Heart left ventricle (tissue), 13 donors: Measurements from ENCODE around the gene STPG1.

ENCODE experiments used
- POLR2A ChIP-seq, 2 donors: fragments of 450-650 bp; IDR thresholded peaks; one replicate each; pipeline ENCODE4 v1.6.1; 2017; ENCODE audit warnings: antibody characterized with exemption in 2 of 2, mild to moderate bottlenecking in 2 of 2, moderate library complexity in 2 of 2
- TF ChIP-seq, protein P1 (sequence below), 12 donors: fragments of 200-600 bp; sonication (generic) in 4 of 12; IDR thresholded peaks; one replicate each; pipeline versions ENCODE4 v1.5.0 to v1.8.0; 2018 to 2022; ENCODE audit warnings: antibody characterized with exemption in 12 of 12, mild to moderate bottlenecking in 5 of 12
- donor health status: ischemic (EF 13 %, LVEDD 7.1; RV severe dilation, severe dysfunction).
- donor health status: DM: no; HTN: yes; CAD: no.
- donor health status: DM: no; HTN: no; CAD: no.
- donor health status: ischemic (EF 25% LVEDD 6.9; RV normal size, moderate dysfunction).
- donor health status: ischemic (EF 25% LVEDD 5.7; RV mildly dilated, moderate dysfunction).
- donor health status: ischemic (EF 35%, LVEDD 5.7; RV mildly dilated, moderate dysfunction).
- donor health status: nonischemic (EF 11% LVEDD 7.7; RV severe dilation, severe dysfunction).
- donor health status: DM: yes; HTN: yes; CAD: no.
- donor health status: PGD.
- donor health status: ischemic (EF 29% LVEDD 5.4; RV normal size, mild dysfunction).
- donor health status: nonischemic (EF 23%, LVEDD 6.1; RV moderate dilation, normal function).

DNA sequence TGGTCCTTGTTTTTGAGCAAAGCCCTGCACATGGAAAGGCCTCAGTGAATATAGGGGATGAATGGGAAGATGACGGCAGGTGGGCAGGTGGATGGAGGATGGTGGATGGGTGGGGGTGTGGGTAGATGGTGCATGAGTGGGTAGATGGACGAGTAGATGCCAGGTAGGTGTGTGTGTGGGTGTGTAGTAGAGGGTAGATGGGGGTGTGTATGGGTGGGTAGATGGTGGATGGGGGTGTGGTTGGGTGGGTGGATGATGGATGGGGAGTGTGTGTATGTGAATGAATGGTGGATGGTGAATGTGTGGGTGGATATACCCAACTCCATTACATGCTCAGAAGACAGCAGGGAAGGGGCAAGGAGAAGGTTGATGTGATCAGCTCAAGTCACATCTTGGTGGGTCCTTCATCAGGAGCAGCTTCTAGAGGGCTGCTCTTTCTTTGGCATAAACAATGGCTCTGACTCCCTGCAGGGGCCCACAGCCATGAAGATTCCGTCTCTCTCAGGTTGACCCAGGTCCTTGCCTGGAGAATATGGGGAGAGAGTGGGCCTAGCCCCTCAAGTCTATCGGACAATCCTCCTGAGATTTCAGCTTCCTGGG lies 60.2 kb downstream of the STPG1 start:
- no peak for TF ChIP-seq POLR2A (IDR thresholded peaks at IDR 0.05)
- TF ChIP-seq, protein P1, sequence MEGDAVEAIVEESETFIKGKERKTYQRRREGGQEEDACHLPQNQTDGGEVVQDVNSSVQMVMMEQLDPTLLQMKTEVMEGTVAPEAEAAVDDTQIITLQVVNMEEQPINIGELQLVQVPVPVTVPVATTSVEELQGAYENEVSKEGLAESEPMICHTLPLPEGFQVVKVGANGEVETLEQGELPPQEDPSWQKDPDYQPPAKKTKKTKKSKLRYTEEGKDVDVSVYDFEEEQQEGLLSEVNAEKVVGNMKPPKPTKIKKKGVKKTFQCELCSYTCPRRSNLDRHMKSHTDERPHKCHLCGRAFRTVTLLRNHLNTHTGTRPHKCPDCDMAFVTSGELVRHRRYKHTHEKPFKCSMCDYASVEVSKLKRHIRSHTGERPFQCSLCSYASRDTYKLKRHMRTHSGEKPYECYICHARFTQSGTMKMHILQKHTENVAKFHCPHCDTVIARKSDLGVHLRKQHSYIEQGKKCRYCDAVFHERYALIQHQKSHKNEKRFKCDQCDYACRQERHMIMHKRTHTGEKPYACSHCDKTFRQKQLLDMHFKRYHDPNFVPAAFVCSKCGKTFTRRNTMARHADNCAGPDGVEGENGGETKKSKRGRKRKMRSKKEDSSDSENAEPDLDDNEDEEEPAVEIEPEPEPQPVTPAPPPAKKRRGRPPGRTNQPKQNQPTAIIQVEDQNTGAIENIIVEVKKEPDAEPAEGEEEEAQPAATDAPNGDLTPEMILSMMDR (IDR thresholded peaks at IDR 0.05) = no peak
